Measurements from ENCODE around the gene STAG3.
A peak's percentile ranks its signal among the peaks of the same experiment; 100 is the strongest.
"Not testable (repeated sequence)": the region's sequence is repeated elsewhere in the genome, so short reads cannot be mapped to it uniquely, and the experiment has no call there.

The STAG3 gene, protein sequence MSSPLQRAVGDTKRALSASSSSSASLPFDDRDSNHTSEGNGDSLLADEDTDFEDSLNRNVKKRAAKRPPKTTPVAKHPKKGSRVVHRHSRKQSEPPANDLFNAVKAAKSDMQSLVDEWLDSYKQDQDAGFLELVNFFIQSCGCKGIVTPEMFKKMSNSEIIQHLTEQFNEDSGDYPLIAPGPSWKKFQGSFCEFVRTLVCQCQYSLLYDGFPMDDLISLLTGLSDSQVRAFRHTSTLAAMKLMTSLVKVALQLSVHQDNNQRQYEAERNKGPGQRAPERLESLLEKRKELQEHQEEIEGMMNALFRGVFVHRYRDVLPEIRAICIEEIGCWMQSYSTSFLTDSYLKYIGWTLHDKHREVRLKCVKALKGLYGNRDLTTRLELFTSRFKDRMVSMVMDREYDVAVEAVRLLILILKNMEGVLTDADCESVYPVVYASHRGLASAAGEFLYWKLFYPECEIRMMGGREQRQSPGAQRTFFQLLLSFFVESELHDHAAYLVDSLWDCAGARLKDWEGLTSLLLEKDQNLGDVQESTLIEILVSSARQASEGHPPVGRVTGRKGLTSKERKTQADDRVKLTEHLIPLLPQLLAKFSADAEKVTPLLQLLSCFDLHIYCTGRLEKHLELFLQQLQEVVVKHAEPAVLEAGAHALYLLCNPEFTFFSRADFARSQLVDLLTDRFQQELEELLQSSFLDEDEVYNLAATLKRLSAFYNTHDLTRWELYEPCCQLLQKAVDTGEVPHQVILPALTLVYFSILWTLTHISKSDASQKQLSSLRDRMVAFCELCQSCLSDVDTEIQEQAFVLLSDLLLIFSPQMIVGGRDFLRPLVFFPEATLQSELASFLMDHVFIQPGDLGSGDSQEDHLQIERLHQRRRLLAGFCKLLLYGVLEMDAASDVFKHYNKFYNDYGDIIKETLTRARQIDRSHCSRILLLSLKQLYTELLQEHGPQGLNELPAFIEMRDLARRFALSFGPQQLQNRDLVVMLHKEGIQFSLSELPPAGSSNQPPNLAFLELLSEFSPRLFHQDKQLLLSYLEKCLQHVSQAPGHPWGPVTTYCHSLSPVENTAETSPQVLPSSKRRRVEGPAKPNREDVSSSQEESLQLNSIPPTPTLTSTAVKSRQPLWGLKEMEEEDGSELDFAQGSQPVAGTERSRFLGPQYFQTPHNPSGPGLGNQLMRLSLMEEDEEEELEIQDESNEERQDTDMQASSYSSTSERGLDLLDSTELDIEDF

DNA sequence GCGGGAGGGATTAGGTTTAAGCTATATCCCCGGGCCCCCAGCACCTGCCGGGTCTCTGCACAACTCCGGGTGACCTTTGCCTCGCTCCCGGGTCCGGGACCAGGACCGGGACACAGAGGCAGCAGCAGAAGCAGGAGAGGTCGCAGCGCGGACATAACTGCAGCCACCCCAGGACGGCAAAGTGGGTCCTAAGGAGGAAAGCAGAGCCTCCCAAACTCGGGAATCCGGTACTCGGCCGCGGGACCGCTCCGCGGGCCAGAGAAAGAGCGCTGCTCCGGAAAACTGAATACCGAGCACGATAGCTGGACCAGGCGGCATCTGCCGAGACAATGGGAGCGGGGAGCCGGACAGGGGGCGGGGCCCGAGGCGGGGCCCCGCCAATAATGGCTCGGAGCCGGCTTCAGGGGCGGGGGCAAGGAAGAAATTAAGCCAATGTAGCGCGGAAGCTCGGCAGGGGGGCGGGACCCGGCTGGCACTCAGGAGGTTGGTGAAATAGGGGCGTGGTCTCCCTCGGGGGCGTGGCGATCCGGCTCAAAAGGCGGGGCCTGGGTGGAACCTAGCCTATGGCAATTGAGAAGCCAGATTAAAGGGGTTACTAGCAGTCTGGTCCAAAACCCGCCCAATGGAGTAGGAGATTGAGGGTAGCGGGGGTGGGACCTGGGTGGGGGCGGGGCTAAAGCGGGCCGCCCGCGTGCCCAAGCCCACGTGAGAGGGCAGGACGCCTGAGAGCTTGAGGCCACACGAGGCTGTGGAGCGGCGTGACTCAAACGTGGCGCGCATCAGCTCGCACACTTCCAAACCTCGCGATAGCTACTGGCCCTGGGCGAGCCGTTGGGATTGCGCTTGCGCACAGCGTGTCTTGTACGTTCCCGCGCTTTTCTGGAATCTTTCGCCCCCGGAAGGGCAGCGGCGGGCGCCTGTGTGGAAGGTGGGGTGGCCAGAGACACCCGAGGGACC, at the start of gene STAG3, which contains the start of gene GPC2:
TSS of gene STAG3 (plus strand) at position 874 of the 957 bp plus-strand sequence. CDS start 2,639 bp downstream, outside the sequence.
TSS of gene GPC2 (minus strand) at position 337 of the 957 bp plus-strand sequence. CDS start at position 155, 182 bp downstream.
- DNase-seq: peak; percentile 95

DNA sequence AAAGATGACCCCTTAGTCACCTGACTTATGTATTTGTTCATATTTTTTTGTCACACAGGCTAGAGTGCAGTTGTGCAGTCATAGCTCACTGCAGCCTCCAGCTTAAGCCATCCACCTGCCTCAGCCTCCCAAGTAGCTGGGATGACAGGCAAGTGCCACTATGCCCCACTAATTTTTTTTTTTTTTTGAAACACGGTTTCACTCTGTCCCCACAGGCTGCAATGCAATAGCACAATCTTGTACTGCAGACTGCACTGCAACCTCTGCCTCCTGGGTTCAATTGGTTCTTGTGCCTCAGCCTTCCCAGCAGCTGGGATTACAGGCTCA, 49.1 kb upstream of the STAG3 start:
- DNase-seq: no peak

DNA sequence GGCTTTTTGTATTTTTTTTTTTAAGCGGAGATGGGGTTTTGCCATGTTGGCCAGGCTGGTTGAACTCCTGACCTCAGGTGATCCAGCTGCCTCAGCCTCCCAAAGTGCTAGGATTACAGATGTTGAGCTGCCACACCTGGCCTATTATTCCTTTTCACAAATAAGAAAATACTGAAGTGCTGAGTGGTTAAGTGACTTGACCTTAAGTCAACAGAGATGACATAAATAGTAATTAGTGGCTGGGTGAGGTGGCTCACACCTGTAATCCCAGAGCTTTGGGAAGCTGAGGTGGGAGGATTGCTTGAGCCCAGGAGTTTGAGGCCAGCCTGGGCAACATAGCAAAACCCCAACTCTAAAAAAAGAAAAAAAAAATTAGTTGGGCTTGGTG, 47.5 kb upstream of the STAG3 start:
- not testable (repeated sequence) for DNase-seq

DNA sequence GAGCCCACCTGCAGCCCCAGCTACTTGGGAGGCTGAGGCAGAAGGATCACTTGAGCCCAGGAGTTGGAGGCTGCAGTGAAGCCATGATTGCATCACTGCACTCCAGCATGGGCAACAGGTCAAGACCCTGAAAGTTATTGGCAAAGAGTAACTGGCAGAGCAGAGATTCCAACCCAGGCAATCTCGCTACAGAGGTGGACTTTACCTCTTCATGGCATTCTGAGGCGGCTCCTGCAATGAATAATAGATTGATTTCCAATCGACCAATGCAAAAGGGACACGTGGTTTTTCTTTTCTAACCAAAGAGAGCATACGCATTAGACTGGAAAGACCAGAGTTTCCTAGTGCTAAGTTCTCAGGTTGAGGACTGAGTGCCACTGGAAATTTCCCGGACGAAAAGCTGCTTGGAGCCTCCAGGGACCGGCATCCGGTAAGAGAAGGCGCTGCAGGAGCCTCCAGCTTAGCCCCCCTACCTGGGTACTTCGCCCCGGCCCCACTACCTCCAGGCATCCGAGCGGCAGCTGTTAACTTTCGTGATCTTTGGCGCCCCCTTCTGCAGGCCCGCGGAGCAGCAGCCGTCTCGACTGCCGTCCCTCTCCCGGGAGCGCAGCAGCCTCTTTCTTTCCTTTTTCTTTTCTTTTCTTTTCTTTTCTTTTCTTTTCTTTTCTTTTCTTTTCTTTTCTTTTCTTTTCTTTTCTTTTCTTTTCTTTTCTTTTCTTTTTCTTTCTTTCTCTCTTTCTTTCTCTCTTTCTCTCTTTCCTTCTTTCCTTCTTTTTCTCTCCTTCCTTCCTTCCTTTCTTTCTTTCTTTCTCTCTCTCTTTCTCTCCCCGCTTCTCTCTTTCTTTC, 46.9 kb upstream of the STAG3 start:
- DNase-seq: peak; percentile 52

DNA sequence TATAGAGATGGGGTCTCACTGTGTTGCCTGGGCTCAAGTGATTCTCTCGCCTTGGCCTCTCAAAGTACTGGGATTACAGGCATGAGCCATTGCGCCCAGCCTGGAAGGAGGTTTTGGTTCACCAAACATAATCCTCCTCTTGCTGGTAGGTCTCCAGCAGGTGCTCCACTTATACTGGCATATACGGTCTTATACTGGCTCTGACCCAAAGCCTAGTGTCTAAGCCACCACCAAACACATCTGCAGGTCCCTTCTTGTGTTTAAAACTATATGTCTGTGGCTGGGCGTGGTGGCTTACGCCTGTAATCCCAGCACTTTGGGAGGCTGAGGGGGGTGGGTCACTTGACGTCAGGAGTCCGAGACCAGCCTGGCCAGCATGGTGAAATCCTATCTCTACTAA, 45.6 kb upstream of the STAG3 start:
- DNase-seq: no peak

DNA sequence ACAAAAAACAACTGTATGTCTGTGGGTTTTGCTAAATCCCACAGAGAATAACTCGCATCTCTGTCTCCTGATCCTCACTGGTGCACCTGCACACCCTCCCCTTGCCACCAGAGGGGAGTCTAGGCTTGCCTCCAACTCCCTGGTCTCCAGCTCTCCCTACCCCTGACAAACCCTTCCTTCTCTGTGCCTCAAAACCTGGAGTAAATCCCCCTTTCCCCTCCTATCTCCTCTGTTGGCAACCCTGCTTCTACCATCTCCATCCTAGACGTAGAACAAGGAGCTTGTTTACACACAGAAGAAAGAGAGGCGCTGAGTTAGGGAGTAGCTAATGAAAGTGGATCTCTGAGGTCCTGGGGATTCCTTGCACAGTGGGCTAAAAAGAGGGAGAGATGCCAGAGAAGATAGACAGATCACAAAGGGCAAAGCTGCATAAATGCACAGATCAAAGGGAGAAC, 45.0 kb upstream of the STAG3 start:
- DNase-seq: peak; percentile 68

DNA sequence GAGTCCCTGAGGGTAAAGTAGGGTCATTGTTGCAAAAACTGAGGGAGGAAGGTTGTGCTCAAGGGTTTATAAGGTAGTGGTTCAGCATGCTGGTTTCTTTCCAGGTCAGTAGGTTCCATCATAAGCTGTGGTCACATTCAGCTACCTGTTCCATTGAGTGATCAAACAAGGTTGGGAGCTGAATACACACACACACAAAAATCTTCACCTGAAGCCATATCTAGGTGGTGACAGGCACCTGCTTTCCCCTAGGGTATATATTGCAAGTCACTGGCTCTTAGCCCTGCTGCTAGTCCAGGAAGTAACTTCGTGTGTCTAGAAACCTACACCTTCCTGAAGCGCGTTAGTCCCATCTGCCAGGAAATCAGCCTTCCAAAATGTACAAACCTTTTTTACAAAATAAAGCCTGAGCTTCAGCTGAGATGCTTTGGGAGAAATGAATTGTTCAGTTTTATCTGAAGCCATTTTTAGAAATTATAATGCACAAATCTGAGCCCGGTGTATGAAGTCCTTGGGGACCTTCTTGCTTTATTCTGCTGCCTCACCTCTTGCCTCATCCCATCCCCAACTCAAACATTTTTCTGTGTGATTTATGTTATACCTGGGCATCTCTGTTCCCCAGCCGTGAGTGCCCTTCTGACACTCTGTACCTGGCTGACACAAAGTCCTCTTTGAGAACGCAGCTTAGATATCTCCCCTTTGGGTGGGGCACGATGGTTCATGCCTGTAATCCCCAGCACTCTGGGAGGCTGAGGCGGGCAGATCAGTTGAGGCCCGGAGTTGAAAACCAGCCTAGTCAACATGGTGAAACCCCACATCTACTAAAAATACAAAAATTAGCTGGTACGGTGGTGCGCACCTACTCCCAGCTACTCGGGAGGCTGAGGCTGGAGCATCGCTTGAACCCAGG, 39.6 kb upstream of the STAG3 start:
- DNase-seq: no peak

DNA sequence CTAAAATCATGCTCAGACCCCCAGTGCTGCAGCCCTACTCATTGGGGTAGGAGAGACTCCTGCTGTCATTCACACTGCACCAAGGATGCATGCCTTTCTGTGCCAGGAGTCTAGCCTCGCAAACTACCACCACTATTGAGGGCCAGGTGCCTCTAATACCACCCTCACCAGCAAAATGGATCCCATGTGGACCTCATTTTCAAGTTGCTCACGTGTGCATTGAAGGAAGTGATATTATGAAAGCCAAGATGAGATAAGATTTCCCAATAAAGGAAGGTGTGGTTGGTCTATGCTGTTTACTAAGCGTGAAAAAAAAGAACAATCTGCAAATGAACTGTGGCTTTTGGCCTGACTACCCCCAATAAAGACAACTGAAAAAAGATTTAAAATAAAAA, 36.2 kb upstream of the STAG3 start:
- DNase-seq: no peak

DNA sequence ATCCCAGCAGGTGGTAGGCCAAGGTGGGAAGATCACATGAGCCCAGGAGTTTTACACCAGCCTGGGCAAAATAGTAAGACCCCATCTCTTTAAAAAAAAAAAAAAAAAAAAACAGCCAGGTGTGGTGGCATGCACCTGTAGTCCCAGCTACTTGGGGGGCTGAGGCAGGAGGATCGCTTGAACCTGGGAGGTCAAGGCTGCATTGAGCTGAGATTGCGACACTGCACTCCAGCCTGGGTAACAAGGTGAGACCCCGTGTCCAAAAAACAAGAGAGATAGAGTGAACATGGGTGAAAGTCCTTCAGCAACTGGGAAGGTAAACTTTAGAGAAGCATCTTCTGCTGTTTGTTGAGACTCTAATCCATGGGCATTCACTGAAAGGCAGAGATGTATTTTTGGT, 35.3 kb upstream of the STAG3 start:
- DNase-seq: no peak

DNA sequence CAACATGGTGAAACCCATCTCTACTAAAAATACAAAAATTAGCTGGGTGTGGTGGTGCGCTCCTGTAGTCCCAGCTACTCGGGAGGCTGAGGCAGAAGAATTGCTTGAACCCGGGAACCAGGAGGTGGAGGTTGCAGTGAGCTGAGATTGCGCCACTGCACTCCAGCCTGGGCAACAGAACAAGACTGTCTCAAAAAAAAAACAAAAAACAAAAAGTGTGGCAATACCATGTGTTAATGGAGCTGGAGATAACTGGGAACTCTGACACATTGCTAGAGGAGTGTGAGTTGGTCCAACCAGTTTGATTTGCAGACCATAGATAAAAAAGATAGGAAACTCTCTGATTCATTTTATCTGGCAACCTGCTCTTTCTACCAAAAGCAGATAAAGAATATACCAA, 31.4 kb upstream of the STAG3 start:
- DNase-seq: not testable (repeated sequence)

DNA sequence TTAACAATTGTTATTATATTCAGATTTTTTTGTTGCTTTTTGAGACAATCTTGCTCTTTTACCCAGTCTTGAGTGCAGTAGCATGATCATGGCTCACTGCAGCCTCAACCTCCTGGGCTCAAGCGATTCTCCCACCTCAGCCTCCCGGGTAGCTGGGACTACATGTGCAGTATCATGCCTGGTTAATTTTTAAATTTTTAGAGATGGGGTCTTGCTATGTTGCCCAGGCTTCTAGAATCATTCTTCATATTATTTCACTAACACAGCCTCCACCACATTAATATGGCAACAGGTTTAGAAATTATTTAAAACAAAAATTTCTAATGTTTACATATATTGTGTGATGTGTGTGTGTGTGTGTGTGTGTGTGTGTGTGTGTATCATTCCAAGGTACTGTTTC, 30.4 kb upstream of the STAG3 start:
- no peak for DNase-seq

DNA sequence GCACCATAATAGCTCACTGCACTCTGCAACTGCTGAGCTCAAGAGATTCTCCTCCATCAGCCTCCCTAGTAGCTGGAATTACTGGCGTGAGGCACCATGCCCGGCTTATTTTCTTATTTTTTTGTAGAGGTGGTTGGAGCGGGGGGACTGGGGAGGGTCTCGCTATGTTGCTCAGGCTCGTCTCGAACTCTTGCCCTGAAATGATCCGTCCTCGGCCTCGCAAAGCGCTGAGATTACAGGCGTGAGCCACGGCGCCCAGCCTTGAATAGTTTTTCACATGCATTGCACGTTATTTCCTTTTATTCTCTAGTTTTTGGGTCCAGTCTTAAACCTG, 29.5 kb upstream of the STAG3 start:
- no peak for DNase-seq

DNA sequence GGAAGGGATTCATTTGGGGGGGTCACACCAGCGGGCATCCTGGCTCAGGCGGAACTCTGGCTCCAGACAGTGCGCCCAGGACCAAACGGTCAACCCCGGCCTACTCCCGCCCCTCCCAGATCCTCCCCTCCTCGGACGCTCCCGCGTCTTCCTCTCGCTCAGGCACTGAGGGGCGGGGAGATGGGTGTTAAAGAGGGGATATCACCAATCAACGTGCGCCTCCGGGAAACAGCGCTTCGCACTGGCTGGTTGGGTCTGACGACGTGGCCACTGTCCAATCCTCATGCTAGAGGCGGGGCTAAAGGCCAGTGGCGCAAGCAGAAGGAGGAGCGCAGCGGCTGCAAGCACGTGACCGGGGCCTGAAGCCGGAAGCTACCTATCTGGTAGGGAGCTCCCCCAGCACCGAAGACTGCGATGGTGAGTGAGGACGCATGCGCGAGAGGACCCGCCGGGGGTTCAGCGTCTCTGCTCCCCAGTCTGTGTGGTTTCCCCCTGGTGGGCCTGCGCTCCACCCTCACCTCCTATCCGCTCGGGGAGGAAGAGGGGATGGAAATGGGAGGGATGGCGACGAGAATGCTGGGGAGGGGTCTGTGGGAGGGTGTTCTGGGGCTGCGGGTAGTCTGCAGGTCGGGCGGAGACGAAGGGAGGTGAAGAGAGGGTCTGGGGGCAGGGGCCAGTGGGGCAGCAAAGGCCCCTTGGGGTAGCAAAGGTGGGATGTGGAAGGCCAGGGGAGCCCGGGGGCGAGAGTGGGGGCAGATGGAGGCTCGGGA, 29.0 kb upstream of the STAG3 start, which contains the start of gene LAMTOR4:
TSS of gene LAMTOR4 (plus strand) at position 360 of the 770 bp plus-strand sequence. CDS start at position 415, 55 bp downstream.
- DNase-seq: peak; percentile 99

DNA sequence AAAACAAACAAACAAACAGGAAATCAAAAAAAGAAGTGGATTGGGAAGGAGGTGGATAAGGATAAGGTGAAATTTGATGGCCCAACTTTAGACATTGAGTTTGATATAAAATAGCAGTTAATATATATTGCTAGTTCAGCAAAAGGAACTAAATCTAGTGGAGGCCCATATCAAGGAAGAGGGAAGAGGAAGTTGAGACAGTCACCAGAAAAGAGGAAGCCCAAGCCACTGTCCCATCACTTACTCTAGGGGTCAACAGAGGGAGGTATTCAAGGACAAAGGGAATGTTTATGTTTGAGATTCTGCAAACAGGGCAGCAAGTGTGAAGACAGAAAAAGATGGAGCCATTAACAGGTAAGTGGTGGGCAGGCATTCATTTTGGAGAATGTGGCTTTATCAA, 25.3 kb upstream of the STAG3 start:
- no peak for DNase-seq

DNA sequence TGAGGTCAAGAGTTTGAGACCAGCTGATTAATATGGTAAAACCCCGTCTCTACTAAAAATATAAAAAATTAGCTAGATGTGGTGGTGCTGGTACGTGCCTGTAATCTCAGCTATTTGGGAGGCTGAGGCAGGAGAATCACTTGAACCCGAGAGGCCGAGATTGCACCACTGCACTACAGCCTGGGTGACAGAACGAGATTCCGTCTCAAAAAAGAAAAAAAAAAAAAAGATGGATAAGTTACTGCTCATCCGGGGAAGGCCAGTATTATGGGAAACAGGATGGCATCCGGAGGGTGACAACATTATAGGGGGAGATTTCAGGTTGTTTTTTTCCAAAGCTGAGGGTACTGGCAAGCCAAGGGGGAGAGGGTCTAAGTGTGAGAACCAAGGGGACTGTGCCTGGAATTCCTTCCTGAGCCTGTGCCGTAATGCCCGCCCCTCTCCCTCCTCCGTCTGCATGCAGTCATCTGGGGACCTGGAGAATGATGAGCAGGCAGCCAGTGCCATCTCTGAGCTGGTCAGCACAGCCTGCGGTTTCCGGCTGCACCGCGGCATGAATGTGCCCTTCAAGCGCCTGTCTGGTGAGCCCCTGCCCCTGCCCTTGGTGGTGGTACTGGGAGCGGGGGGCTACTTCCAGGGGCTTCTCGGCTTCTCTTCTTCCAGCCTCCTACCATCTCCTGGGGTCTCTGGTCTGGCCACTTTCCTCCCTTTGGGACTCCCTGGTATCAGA, 24.6 kb upstream of the STAG3 start:
- no peak for DNase-seq

DNA sequence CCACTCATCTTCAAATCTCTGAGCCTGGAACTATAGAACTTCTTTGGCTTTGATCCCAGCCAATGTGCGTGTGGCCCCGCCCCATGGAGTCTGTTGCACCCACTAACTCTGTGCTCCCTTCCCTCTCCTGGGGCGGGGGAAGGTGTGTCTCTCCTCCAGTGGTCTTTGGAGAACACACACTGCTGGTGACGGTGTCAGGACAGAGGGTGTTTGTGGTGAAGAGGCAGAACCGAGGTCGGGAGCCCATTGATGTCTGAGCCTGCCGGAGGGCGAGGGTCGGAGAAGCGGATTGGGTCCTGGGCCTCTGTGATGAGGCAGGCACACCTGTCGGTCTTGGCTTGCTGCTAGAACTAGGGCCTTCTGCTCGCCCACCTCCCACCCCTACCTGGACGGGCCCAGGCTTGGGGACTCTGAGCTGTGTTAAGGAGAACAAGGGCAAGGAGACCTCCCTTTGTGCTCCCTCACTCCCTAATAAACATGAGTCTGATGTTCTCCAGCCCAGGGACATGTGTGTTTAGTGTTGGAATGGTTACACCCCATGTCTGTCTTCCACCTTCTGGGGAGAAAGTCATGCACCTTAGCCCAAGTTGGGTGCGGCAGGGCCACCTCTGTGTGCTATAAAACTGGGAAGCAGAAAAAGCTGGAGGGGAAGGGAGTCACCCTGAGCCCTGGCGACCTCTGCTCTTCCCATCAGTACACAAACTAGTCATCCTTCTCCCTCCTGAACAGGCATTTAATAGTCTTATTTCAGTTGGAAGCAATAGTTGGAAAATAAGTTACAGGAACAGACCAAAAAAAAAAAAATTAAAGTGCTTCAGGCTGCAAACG, 23.8 kb upstream of the STAG3 start:
- DNase-seq: no peak
